ENCODE results near the gene VPS33A. TPM values are rescaled to one million over a fixed set of nuclear protein-coding genes. Genes with fewer than 3 reads are reported as not detected.

Gene VPS33A
- total RNA-seq, 1 donor from 2014 or later = 10.2 TPM

- intact Hi-C loops (cut with DNase I) = no loop called here
- peak; percentile 84 for ATAC-seq (ENCODE audit: poor library complexity)
Measured at GRCh38 chr12:122190842-122191668, 75.2 kb downstream of the VPS33A start.

GRCh38 chr12:122189626-122190475 is 76.4 kb downstream of the VPS33A start:
- intact Hi-C loops (cut with DNase I) = no loop called here
- no peak for DNase-seq
- no peak for ATAC-seq (ENCODE audit: poor library complexity)

More at GRCh38 chr12:122190842-122191668, 75.2 kb downstream of the VPS33A start:
- peak; percentile 66 for DNase-seq

- ATAC-seq (ENCODE audit: poor library complexity) = no peak
- intact Hi-C loops (cut with DNase I) = no loop called here
Measured at GRCh38 chr12:122187466-122187865, 78.8 kb downstream of the VPS33A start.

GRCh38 chr12:122185494-122186082 is 80.7 kb downstream of the VPS33A start:
- intact Hi-C loops (cut with DNase I) = no loop called here
- DNase-seq = no peak
- ATAC-seq (ENCODE audit: poor library complexity) = no peak

More at GRCh38 chr12:122187466-122187865, 78.8 kb downstream of the VPS33A start:
- DNase-seq = no peak

GRCh38 chr12:122185079-122185478 is 81.2 kb downstream of the VPS33A start:
- intact Hi-C loops (cut with DNase I) = no loop called here
- ATAC-seq (ENCODE audit: poor library complexity) = no peak
- DNase-seq = no peak

- intact Hi-C loops (cut with DNase I) = no loop called here
- no peak for DNase-seq
- no peak for ATAC-seq (ENCODE audit: poor library complexity)
Measured at GRCh38 chr12:122184517-122184916, 81.8 kb downstream of the VPS33A start.

GRCh38 chr12:122183588-122183940 is 82.7 kb downstream of the VPS33A start:
- ATAC-seq (ENCODE audit: poor library complexity) = no peak
- intact Hi-C loops (cut with DNase I) = no loop called here
- no peak for DNase-seq

- DNase-seq (peak; percentile 61), ATAC-seq (ENCODE audit: poor library complexity) (peak; percentile 75)
- intact Hi-C loops (cut with DNase I) = no loop called here
Measured at GRCh38 chr12:122182887-122183587, 83.3 kb downstream of the VPS33A start, which contains the start of gene LRRC43. LRRC43 (plus strand) TSS chr12:122183123; CDS start chr12:122183145, 22 bp downstream.

Other genes starting within 250 kb of the VPS33A start
- 15.1 TPM for gene BCL7A, start 244.6 kb downstream of the VPS33A start, total RNA-seq
- 22.6 TPM for gene MLXIP, start 187.7 kb downstream of the VPS33A start, total RNA-seq
- gene IL31, start 92.3 kb downstream of the VPS33A start, total RNA-seq = not detected
- 0.81 TPM for gene LRRC43, start 83.4 kb downstream of the VPS33A start, total RNA-seq
- gene B3GNT4, start 62.8 kb downstream of the VPS33A start, total RNA-seq = not detected
- gene DIABLO, start 40.4 kb downstream of the VPS33A start, total RNA-seq = 27.8 TPM
- gene CLIP1, start 156.2 kb upstream of the VPS33A start, total RNA-seq = 92.5 TPM
- 8.0 TPM for gene ZCCHC8, start 234.4 kb upstream of the VPS33A start, total RNA-seq